Rectal smooth muscle tissue (tissue), 1 donor: ENCODE measurements around the gene CTXND1.

ENCODE experiments used
- H3K27ac ChIP-seq: one replicate; pipeline ENCODE4 v1.7.0; 2013; ENCODE audit warnings: low read depth, low read length, inconsistent platforms
- H3K27me3 ChIP-seq: one replicate; pipeline ENCODE4 v1.7.0; 2013; ENCODE audit warnings: low read length; ENCODE audit not compliant: control insufficient read depth, insufficient read depth
- H3K36me3 ChIP-seq: one replicate; pipeline ENCODE4 v1.7.0; 2013; ENCODE audit warnings: low read length; ENCODE audit not compliant: control insufficient read depth, insufficient read depth
- H3K4me1 ChIP-seq: one replicate; pipeline ENCODE4 v1.7.0; 2013; ENCODE audit warnings: low read length; ENCODE audit not compliant: control insufficient read depth, insufficient read depth
- H3K4me3 ChIP-seq: one replicate; pipeline ENCODE4 v1.7.0; 2013; ENCODE audit warnings: low read length
- H3K9ac ChIP-seq: one replicate; pipeline ENCODE4 v1.7.0; 2013; ENCODE audit warnings: low read length

CTXND1 gene

DNA sequence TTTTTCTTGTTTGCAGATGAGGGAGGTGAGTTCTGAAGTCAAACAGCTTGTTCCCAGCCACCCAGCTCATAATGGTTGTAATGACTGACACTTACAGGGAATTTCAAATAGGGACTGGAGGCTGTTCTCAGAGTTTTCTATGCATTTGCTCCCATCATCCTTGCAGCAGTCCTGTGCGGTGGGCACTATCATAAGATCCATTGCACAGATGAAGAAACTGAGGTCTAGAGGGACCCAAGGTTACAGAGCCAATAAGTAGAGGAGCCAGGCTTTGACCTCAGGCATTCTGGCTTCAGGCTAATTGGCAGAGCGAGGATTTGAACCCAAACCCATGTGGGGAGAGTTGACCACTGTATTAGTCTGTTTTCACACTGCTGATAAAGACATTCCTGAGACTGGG lies 66.9 kb downstream of the CTXND1 start:
- no peaks in the 10 kb centered on the region for H3K4me1 ChIP-seq
- no peaks in the 10 kb centered on the region for H3K27me3 ChIP-seq
- H3K4me3 ChIP-seq: no peak overlapping the region
- H3K27ac ChIP-seq: no peak overlapping the region
- H3K9ac ChIP-seq: no peak overlapping the region
- H3K36me3 ChIP-seq: peaks cover 21% of the 10 kb centered on the region

DNA sequence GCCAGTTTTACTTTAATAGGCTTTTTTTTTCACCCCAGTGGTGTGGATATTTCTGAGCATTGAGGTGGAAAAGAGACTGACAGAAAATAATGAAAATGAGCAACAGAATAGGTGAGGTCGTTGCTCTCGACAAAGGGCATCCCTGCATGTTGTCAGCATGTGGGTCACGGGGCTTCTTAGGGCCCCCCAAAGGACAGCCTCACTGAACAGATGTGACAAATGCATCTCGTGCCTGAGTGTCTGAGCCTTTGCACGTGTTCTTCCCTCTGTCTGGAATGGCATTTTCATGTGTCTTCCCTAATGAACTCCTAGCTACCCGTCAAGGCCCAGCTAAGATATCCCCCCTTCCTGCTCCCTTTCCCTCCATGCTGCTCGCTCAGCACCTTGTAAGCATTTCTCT lies 67.5 kb downstream of the CTXND1 start:
- no peak overlapping the region for H3K4me3 ChIP-seq
- no peak overlapping the region for H3K9ac ChIP-seq
- H3K36me3 ChIP-seq: peaks cover 21% of the 10 kb centered on the region
- H3K27me3 ChIP-seq: no peaks in the 10 kb centered on the region
- H3K27ac ChIP-seq: no peak overlapping the region
- no peaks in the 10 kb centered on the region for H3K4me1 ChIP-seq

GRCh38 chr15:80183886-80184285 lies 68.1 kb downstream of the CTXND1 start:
- Histone ChIP-seq H3K27ac (no peak overlapping the region), H3K36me3 (peaks cover 21% of the 10 kb centered on the region), H3K4me3 (no peak overlapping the region), H3K4me1 (no peaks in the 10 kb centered on the region), H3K9ac (no peak overlapping the region), H3K27me3 (no peaks in the 10 kb centered on the region)

- H3K27ac ChIP-seq: no peak overlapping the region
- H3K4me1 ChIP-seq: no peaks in the 10 kb centered on the region
- no peak overlapping the region for H3K9ac ChIP-seq
- H3K36me3 ChIP-seq: peaks cover 21% of the 10 kb centered on the region
- H3K27me3 ChIP-seq: no peaks in the 10 kb centered on the region
- H3K4me3 ChIP-seq: no peak overlapping the region
Measured at GRCh38 chr15:80183306-80183705, 68.7 kb downstream of the CTXND1 start.

DNA sequence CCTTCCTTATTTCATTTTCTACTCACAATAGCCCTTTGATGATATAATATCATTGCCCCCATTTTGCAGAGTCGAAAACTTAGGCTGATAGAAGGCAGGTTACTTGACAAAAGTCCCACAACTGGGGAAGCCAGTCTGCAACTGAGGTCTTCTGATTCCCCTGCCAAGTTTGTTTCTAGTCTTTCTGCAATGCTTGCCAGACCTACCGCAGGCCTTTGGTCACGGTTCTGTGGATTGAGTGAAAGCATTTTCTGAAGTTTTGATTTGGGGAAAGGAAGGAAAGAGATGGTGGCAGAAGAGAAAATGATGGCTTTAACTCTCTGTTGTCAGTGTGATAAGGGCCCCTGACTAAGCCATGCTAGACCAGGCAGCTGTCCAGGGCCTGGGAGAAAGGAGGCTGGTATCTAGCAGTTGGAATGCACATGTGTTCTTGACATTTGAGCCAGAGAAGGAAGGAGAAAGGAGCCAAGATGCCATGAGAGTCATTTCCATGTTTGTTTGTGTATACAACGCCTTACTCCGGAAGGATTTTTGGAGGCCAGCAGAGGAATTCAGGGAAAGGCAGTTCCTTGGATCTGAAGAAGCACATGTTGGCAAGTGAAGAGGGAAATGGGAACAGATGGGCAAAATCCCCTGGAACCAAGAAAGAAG lies 69.3 kb downstream of the CTXND1 start:
- Histone ChIP-seq H3K4me3 (no peak overlapping the region), H3K4me1 (no peaks in the 10 kb centered on the region), H3K36me3 (peaks cover 21% of the 10 kb centered on the region), H3K27ac (no peak overlapping the region), H3K9ac (no peak overlapping the region), H3K27me3 (no peaks in the 10 kb centered on the region)

- no peak overlapping the region for H3K4me3 ChIP-seq
- peaks cover 10% of the 10 kb centered on the region for H3K36me3 ChIP-seq
- H3K9ac ChIP-seq: no peak overlapping the region
- no peaks in the 10 kb centered on the region for H3K27me3 ChIP-seq
- no peaks in the 10 kb centered on the region for H3K4me1 ChIP-seq
- H3K27ac ChIP-seq: no peak overlapping the region
Measured at GRCh38 chr15:80180986-80181385, 71.0 kb downstream of the CTXND1 start.

GRCh38 chr15:80180468-80180867 lies 71.5 kb downstream of the CTXND1 start:
- Histone ChIP-seq H3K27ac (no peak overlapping the region), H3K36me3 (peaks cover 7% of the 10 kb centered on the region), H3K9ac (no peak overlapping the region), H3K4me3 (no peak overlapping the region), H3K4me1 (no peaks in the 10 kb centered on the region), H3K27me3 (no peaks in the 10 kb centered on the region)

DNA sequence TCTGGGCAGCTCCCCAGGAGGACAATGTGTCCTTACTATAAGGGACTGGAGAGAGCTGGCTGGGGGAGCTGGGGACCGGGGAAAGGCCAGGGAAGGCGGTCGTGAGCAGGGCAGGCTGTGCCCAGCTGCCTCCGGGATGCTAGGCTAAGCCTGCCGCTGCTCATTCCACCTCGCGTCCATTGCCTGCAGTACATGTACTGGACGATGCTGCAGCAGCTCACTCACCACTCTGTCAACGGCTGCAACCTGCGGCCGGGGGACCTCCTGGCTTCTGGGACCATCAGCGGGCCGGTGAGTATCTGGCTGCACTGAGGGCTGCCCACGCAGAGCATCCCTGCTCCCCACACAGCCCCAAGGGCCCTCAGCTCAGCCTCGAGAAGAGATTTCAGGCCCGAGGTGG lies 72.1 kb downstream of the CTXND1 start:
- H3K36me3 ChIP-seq: peaks cover 7% of the 10 kb centered on the region
- no peaks in the 10 kb centered on the region for H3K27me3 ChIP-seq
- H3K27ac ChIP-seq: no peak overlapping the region
- no peak overlapping the region for H3K4me3 ChIP-seq
- H3K4me1 ChIP-seq: no peaks in the 10 kb centered on the region
- H3K9ac ChIP-seq: no peak overlapping the region

DNA sequence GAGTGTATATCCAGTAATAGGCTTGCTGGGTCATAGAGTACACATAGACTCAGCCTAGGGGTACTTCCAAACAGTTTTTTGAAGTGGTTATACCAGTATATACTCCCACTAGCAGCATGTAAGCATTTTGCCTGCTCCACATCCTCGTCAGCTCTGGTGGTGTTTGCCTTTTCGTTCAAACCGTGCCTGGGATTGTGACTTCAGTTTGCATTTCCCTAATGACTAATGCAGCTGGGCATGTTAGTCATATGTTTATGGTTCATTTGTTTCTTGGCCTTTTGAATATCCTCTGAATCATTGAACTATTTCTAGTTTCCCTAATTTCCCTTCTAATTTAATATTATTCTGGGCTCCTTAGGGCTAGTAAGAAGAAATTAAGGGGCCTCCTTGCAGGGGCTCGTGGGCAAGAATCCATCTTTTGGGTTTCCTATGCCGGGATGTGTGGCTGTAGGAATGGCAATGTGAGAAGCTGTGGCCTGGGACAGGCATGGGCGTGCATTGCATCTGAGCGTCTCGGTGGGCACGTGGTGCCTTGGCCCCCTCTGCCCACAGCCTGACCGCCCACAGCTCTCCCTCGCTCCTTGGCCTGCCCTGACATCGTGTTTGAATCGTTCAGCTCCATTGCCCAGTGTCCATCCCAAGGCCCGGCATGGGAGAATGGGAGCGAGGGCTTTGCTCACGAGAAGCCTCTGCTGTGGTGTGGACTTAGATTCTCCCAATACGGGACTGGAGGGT lies 72.8 kb downstream of the CTXND1 start:
- Histone ChIP-seq H3K4me1 (no peaks in the 10 kb centered on the region), H3K36me3 (peaks cover 7% of the 10 kb centered on the region), H3K9ac (no peak overlapping the region), H3K4me3 (no peak overlapping the region), H3K27ac (no peak overlapping the region), H3K27me3 (no peaks in the 10 kb centered on the region)

GRCh38 chr15:80177156-80177555 lies 74.9 kb downstream of the CTXND1 start:
- Histone ChIP-seq H3K27me3 (no peaks in the 10 kb centered on the region), H3K9ac (no peak overlapping the region), H3K4me1 (no peaks in the 10 kb centered on the region), H3K27ac (no peak overlapping the region), H3K4me3 (no peak overlapping the region), H3K36me3 (peaks cover 7% of the 10 kb centered on the region)

DNA sequence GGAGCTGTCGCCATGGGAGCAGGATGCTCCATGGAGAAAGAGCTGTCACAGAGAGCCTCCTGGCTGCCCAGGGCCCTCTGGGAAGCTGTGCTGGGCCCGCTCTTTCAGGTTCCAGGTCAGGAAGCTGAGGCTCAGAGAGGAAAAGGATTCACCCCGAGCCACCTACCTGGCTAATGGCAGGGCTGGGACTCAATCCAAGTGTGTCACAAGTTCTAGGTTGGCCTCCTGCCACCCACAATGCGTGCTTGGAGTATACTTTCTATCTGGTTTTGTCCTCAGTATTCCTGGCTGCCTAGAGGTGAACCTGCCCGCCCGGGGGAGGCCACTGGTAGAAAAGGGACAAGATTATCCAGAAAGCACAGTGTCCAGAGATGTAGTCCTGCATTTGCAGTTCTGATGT lies 75.6 kb downstream of the CTXND1 start:
- H3K4me1 ChIP-seq: no peaks in the 10 kb centered on the region
- H3K27me3 ChIP-seq: no peaks in the 10 kb centered on the region
- H3K27ac ChIP-seq: no peak overlapping the region
- H3K9ac ChIP-seq: no peak overlapping the region
- H3K36me3 ChIP-seq: peaks cover 7% of the 10 kb centered on the region
- no peak overlapping the region for H3K4me3 ChIP-seq

GRCh38 chr15:80175436-80175835 lies 76.6 kb downstream of the CTXND1 start:
- Histone ChIP-seq H3K9ac (no peak overlapping the region), H3K27ac (no peak overlapping the region), H3K4me3 (no peak overlapping the region), H3K27me3 (no peaks in the 10 kb centered on the region), H3K36me3 (no peaks in the 10 kb centered on the region), H3K4me1 (no peaks in the 10 kb centered on the region)
